ENCODE measurements around the gene LAX1. TPM values are rescaled to one million over a fixed set of nuclear protein-coding genes. Genes with fewer than 3 reads are reported as not detected.
A peak's percentile ranks its signal among the peaks of the same experiment; 100 is the strongest.

LAX1 gene
- total and polyA plus RNA-seq, 2 of the 4 experiments (the other 2 are of a cell fraction), result 0.03 TPM; not detected in 1

GRCh38 chr1:203794764-203795440 is 29.9 kb downstream of the LAX1 start:
- no peak for TF ChIP-seq CHD1 (IDR thresholded peaks at IDR 0.05; ENCODE audit: low read depth, low read length)
- peak; percentile 47; the same call in 1 of the 2 replicates for TF ChIP-seq CEBPB (IDR thresholded peaks at IDR 0.05; ENCODE audit: low read depth, low read length)
- H2BK20ac ChIP-seq (ENCODE audit: low read depth, low read length), result no peak overlapping the region
- H3K18ac ChIP-seq (ENCODE audit: low read depth, low read length), result no peak overlapping the region
- H3K79me1 ChIP-seq (ENCODE audit: low read depth in 1 of 2, low read length in 2 of 2), result peaks cover 9 to 39% of the 10 kb centered on the region in 2 experiments; a peak in 3 of 4 replicates
- ATAC-seq (ENCODE audit: low read depth) (no peak), DNase-seq (no peak)
- peaks cover 2% of the 10 kb centered on the region; the same call in 1 of the 2 replicates for H3K9me3 ChIP-seq (ENCODE audit: control insufficient read depth, insufficient read depth, low read length)
- H2BK120ac ChIP-seq (ENCODE audit: low read depth, low read length), result no peak overlapping the region
- 0 out of 2 replicates have a peak overlapping the region, but pooled peaks have one; percentile 11 for H3K14ac ChIP-seq (replicated peaks; ENCODE audit: low read depth, low read length)
- H4K20me1 ChIP-seq (ENCODE audit: insufficient read depth, low read length), result peaks cover 39% of the 10 kb centered on the region
- H3K4me2 ChIP-seq (ENCODE audit: low read depth, low read length), result peak overlapping the region; percentile 26; the same call in 1 of the 2 replicates
- ChIA-PET POLR2A (ENCODE audit: unreplicated experiment) (no interaction called here), CTCF (no interaction called here)
- H2AFZ ChIP-seq (replicated peaks; ENCODE audit: low read length, poor library complexity), result peak overlapping the region; percentile 72
- no peak overlapping the region; the same call in 2 of the 3 replicates for H2BK15ac ChIP-seq (ENCODE audit: low read depth, low read length)
- peaks cover 14% of the 10 kb centered on the region for H3K36me3 ChIP-seq (ENCODE audit: control insufficient read depth, insufficient read depth, low read length)
- 94% methylated on average over 4 of the region's 19 CpGs; no CpG with 5 or more reads in 1 of the 2 experiments for WGBS, 2 experiments (ENCODE audit: extremely low coverage in 2 of 2, insufficient read length in 1 of 2)
- no peak overlapping the region for H4K91ac ChIP-seq (ENCODE audit: insufficient read depth, low read depth, low read length)
- H3K27ac ChIP-seq (ENCODE audit: insufficient read depth, low read length), result no peak overlapping the region
- H3K56ac ChIP-seq (ENCODE audit: extremely low read depth, insufficient read depth, low read length), result no peak overlapping the region
- BruUV-seq (replicated peaks), result no TSS peak
- peak overlapping the region; percentile 8; the same call in 1 of the 2 replicates for H3K4ac ChIP-seq (ENCODE audit: low read depth, low read length)
- H2AK9ac ChIP-seq (replicated peaks; ENCODE audit: low read depth, low read length, poor library complexity), result no peak overlapping the region
- H4K8ac ChIP-seq (ENCODE audit: low read depth in 2 of 2, low read length in 2 of 2), result peak overlapping the region in 1 of 2 experiments; percentile 78; a peak in 2 of 4 replicates
- H3K9ac ChIP-seq (ENCODE audit: low read depth, low read length), result no peak overlapping the region
- H3K23ac ChIP-seq (ENCODE audit: low read depth, low read length), result no peak overlapping the region
- H3K4me3 ChIP-seq (ENCODE audit: insufficient read depth, low read depth, low read length), result peak overlapping the region; percentile 14
- dilution Hi-C loops (cut with HindIII; ENCODE audit: low sequenced_read_pairs, unreplicated experiment), result no loop called here
- no peak overlapping the region; the same call in 1 of the 2 replicates for H4K5ac ChIP-seq (ENCODE audit: low read depth, low read length)
- peaks cover 8% of the 10 kb centered on the region for H3K4me1 ChIP-seq (ENCODE audit: control insufficient read depth, insufficient read depth, low read length)
- H3K9me1 ChIP-seq (ENCODE audit: insufficient read depth, low read length), result peaks cover 7% of the 10 kb centered on the region
- intact Hi-C loops (cut with micrococcal nuclease), result loop anchor here (1.0 to 5.0 kb wide), 2 partner anchors 44 to 238 kb away; no protein-coding TSS in a partner anchor
- in situ Hi-C loops (cut with MboI; ENCODE audit: low sequenced_read_pairs), result no loop called here
- no peaks in the 10 kb centered on the region for H3K27me3 ChIP-seq (ENCODE audit: control insufficient read depth, insufficient read depth, low read length)
- H2AK5ac ChIP-seq (ENCODE audit: low read depth, low read length), result no peak overlapping the region
- peak overlapping the region; percentile 8 for H2BK5ac ChIP-seq (ENCODE audit: low read depth, low read length, poor library complexity, severe bottlenecking)
